ENCODE results near the gene SHCBP1L. TPM values are rescaled to one million over a fixed set of nuclear protein-coding genes. Genes with fewer than 3 reads are reported as not detected.

Gene SHCBP1L
- total RNA-seq, 1 experiment from 2014 or later = not detected

DNA sequence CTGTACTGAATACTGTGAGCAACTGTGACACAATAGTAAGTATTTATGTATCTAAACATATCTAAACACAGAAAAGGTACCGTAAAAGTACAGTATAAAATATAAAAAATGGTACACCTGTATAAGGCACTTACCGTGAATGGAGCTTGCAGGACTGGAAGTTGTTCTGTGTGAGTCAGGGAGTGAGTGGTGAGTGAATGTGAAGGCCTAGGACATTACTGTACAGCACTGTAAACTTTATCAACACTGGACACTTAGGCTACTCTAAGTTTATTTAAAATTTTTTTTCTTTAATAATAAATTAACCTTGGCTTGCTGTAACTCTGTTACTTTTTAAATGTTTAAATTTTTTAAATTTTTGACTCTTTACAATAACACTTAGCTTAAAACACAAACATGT is 24.5 kb upstream of the SHCBP1L start (continued):
- TF ChIP-seq, protein P1, sequence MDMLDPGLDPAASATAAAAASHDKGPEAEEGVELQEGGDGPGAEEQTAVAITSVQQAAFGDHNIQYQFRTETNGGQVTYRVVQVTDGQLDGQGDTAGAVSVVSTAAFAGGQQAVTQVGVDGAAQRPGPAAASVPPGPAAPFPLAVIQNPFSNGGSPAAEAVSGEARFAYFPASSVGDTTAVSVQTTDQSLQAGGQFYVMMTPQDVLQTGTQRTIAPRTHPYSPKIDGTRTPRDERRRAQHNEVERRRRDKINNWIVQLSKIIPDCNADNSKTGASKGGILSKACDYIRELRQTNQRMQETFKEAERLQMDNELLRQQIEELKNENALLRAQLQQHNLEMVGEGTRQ (CRISPR knock-in tag; IDR thresholded peaks at IDR 0.05) = no peak
- TF ChIP-seq, protein P2, sequence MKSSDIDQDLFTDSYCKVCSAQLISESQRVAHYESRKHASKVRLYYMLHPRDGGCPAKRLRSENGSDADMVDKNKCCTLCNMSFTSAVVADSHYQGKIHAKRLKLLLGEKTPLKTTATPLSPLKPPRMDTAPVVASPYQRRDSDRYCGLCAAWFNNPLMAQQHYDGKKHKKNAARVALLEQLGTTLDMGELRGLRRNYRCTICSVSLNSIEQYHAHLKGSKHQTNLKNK (CRISPR knock-in tag; IDR thresholded peaks at IDR 0.05) = no peak
- TF ChIP-seq E2F4 (CRISPR knock-in tag; IDR thresholded peaks at IDR 0.05; ENCODE audit: borderline replicate concordance, low read depth) (no peak), ZNF219 (CRISPR knock-in tag; IDR thresholded peaks at IDR 0.05; ENCODE audit: borderline replicate concordance) (no peak)

GRCh38 chr1:182974506-182975191 is 21.7 kb upstream of the SHCBP1L start:
- POLR2A ChIA-PET = no interaction called here
- TF ChIP-seq ATF3 (CRISPR knock-in tag; conservative IDR thresholded peaks at IDR 0.05) = no peak
- no peak for TF ChIP-seq NFYB (CRISPR knock-in tag; conservative IDR thresholded peaks at IDR 0.05; ENCODE audit: low read depth)
- no peak for TF ChIP-seq ZNF232 (CRISPR knock-in tag; IDR thresholded peaks at IDR 0.05)
- no peak for TF ChIP-seq ATF1 (CRISPR knock-in tag; IDR thresholded peaks at IDR 0.05)
- no peak for TF ChIP-seq ZNF219 (CRISPR knock-in tag; IDR thresholded peaks at IDR 0.05; ENCODE audit: borderline replicate concordance)
- Mint-ChIP-seq H3K27ac (no peak overlapping the region), H3K27me3 (ENCODE audit: low read depth) (no peaks in the 10 kb centered on the region), H3K36me3 (no peaks in the 10 kb centered on the region), H3K4me3 (no peak overlapping the region), H3K9me3 (no peaks in the 10 kb centered on the region), H3K4me1 (0 out of 2 replicates have a peak, but pooled peaks cover 2% of the 10 kb centered on the region)
- DNase-seq (ENCODE audit: low spot score) (no peak), ATAC-seq (peak; percentile 69)
- CTCF ChIA-PET = interaction anchor here (0.7 to 4.2 kb wide), 3 partner anchors 12 to 307 kb away, joined by 3 to 17 read pairs (median 3); no protein-coding TSS in a partner anchor

- DNase-seq (ENCODE audit: low spot score) (no peak), ATAC-seq (no peak)
- Mint-ChIP-seq H3K27me3 (ENCODE audit: low read depth) (no peaks in the 10 kb centered on the region), H3K4me1 (0 out of 2 replicates have a peak, but pooled peaks cover 2% of the 10 kb centered on the region), H3K27ac (no peak overlapping the region), H3K4me3 (no peak overlapping the region), H3K9me3 (no peaks in the 10 kb centered on the region), H3K36me3 (no peaks in the 10 kb centered on the region)
- ChIA-PET POLR2A (no interaction called here), CTCF (interaction anchor here (4.2 kb wide), 1 partner anchor 10 kb away, joined by 17 read pairs; no protein-coding TSS in a partner anchor)
- no peak for TF ChIP-seq ZNF396 (CRISPR knock-in tag; IDR thresholded peaks at IDR 0.05; ENCODE audit: borderline replicate concordance)
- TF ChIP-seq ZNF416 (CRISPR knock-in tag; IDR thresholded peaks at IDR 0.05) = no peak
- no peak for TF ChIP-seq ARID4B (CRISPR knock-in tag; IDR thresholded peaks at IDR 0.05; ENCODE audit: borderline replicate concordance)
- no peak for TF ChIP-seq MXD4 (CRISPR knock-in tag; IDR thresholded peaks at IDR 0.05; ENCODE audit: borderline replicate concordance)
- no peak for TF ChIP-seq ATF6 (CRISPR knock-in tag; IDR thresholded peaks at IDR 0.05)
- TF ChIP-seq JAZF1 (CRISPR knock-in tag; IDR thresholded peaks at IDR 0.05) = no peak
- TF ChIP-seq ATF2 (CRISPR knock-in tag; IDR thresholded peaks at IDR 0.05; ENCODE audit: borderline replicate concordance, low read depth) = no peak
- TF ChIP-seq ESRRA (CRISPR knock-in tag; IDR thresholded peaks at IDR 0.05; ENCODE audit: borderline replicate concordance) = no peak
- TF ChIP-seq, protein P2 (CRISPR knock-in tag; IDR thresholded peaks at IDR 0.05) = no peak
- no peak for TF ChIP-seq IRF1 (CRISPR knock-in tag; IDR thresholded peaks at IDR 0.05)
Observed at GRCh38 chr1:182972829-182973228, 19.9 kb upstream of the SHCBP1L start.
